Measurements from ENCODE around the gene CWH43. TPM values are rescaled to one million over a fixed set of nuclear protein-coding genes. Genes with fewer than 3 reads are reported as not detected.
"Not testable (repeated sequence)": the region's sequence is repeated elsewhere in the genome, so short reads cannot be mapped to it uniquely, and the experiment has no call there.

CWH43 gene
- total RNA-seq (2014; rRNA removed; shearing (Covaris generic)): not detected in 2 replicates

DNA sequence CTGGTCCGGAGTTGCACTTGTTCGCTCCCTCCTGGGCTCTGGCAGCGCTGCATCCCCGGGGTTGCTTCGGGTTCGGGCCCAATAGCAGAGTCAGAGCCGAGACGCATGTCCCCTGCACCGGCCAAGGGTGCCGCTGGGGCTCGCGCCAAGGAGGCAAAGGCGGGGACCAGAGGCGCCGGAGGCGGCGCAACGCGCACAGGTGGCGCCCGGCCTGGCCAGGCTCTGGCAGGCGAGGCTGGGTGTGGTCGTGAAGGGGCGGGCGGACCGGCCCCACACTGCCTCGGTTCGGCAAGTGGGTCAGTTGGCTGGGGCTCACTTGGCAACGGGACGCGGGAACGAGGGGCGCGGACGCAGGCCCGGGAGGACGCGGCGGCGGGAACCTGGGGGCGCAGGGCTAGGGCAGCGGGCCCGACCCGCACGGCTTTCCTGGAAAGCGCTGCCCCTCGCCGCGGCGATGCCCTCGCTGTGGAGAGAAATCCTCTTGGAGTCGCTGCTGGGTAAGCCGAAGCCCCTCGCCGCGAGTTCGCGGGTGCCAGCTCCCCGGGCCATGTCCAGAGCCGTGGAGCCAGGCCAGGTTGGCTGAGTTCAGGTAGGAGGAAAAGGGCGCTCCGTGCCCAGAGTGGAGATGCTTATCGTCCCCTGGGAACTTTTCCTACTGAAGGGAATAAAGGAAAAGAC, at the start of gene CWH43:
Gene CWH43 (plus strand): TSS at position 300 of the 678 bp plus-strand sequence. CDS start 155 bp downstream, at position 455.
- DNase-seq (ENCODE audit: low spot score): no peak

- no peak for DNase-seq (ENCODE audit: low spot score)
These were observed 49.0 kb upstream of the CWH43 start for GRCh38 chr4:48937033-48937432.

DNA sequence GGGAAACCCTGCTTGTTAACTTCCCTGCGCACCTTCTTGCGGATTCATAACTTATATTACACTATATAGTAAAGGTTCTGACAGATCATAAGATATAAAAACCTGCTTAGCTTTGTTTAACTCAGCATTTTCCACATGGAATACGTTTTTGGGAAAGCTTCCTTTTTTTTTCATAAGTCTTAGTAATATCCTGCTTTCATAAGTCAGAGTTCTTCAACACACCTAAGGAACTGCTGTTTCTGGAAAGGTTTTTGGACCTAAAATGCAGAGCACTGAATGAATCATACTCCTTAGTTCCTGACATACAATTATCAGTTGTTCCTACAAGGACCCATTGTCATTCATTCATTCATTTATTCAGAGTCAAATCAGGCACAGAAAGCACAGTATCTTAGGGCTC, 47.2 kb upstream of the CWH43 start:
- DNase-seq (ENCODE audit: low spot score): no peak

GRCh38 chr4:48939785-48940184, 46.3 kb upstream of the CWH43 start:
- DNase-seq (ENCODE audit: low spot score): peak; percentile 86

GRCh38 chr4:48943387-48943786, 42.7 kb upstream of the CWH43 start:
- peak; percentile 38 for DNase-seq (ENCODE audit: low spot score)

- DNase-seq (ENCODE audit: low spot score): peak; percentile 71
These were observed 41.8 kb upstream of the CWH43 start for GRCh38 chr4:48944252-48944651.

GRCh38 chr4:48944756-48945241, 41.3 kb upstream of the CWH43 start:
- no peak for DNase-seq (ENCODE audit: low spot score)

DNA sequence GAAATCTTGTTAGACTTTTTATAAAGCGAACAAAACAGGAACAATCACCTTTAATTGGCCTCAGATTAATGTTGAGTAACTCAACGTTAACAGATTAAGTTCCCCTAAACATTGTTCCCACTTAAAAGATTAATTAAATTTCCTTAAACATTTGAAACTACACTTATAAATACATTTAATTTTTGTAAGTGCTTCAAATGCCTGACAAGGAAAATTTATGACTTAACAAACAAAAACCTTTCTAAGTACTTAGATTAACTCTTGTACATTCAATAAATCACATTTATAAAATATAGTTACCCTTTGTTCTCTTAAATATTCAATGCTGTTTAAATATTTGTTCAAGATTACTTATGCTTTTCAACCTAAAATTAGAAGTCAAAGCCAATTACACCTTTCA, 40.1 kb upstream of the CWH43 start:
- DNase-seq (ENCODE audit: low spot score): no peak

GRCh38 chr4:48947731-48948130, 38.3 kb upstream of the CWH43 start:
- DNase-seq (ENCODE audit: low spot score): no peak

- DNase-seq (ENCODE audit: low spot score): no peak
These were observed 37.0 kb upstream of the CWH43 start for GRCh38 chr4:48949086-48949485.

DNA sequence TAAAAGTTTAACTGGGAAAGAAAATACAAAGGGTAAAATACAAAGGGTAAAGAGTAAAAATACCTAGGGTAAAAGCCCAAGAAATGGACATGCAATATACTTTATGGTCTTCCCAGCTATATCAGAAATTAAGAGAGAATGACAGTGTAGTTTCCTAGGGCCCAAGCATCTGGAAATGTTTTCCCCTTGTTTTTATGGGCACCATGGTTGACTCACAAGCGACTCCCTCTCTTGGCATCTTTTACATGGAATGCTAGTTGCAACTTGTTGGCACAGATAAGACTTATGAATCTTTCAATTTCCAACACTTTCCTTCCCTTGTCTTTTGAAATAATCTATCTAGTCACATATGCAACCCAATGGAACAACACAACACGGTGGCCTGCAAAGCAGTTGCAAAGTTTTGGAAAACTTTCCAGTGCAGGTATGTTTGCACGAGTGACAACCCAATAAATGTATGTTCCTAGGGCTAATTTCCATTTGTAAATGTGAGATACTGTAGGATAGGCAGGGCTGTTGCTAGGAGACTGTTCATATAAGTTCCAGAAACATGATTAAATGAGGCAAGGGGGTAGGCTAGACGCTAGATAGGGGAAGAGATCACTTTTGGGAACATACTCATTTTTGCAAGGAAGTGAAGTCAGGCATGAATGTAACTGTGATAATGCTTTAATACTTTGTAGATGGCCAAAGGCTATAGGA, 36.4 kb upstream of the CWH43 start:
- no peak for DNase-seq (ENCODE audit: low spot score)

DNA sequence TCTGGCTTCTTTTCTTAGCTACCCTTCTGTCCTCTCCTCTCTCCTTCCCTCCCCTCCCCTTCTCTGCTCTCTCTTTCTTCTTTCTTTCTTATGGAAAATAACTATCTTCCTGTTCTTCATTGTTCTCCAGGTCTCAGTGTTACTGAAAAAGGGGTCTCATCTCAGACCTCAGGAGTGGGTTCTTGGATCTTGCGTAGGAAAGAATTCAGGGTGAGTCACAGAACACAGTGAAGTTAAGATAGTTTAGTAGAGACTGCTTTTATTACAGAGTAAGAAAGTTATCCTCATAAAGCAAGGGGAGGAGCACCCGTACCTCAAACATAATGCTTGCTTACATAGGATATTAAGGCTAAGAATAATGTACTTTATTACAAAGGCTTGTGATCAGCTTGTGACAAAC, 31.8 kb upstream of the CWH43 start:
- no peak for DNase-seq (ENCODE audit: low spot score)

- DNase-seq (ENCODE audit: low spot score): not testable (repeated sequence)
These were observed 28.7 kb upstream of the CWH43 start for GRCh38 chr4:48957366-48957765.

- DNase-seq (ENCODE audit: low spot score): no peak
These were observed 27.5 kb upstream of the CWH43 start for GRCh38 chr4:48958582-48958981.

GRCh38 chr4:48960988-48961635, 25.0 kb upstream of the CWH43 start:
- no peak for DNase-seq (ENCODE audit: low spot score)

DNA sequence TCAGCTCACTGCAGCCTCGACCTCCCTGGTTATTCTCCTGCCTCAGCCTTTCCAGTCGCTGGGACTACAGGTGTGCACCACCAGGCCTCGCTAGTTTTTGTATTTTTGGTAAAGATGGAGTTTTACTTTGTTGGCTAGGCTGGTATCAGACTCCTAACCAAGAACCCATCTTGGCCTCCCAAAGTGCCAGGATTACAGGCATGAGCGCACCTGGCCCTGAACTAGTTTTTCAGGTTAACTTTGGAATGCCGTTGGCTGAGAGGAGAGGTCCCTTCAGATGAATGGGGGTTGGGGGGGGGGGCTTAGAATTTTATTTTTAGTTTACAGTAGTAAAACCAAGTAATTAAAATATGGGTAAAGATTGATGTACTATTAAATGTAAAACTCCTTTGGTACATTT, 23.4 kb upstream of the CWH43 start:
- DNase-seq (ENCODE audit: low spot score): no peak

GRCh38 chr4:48963042-48963679, 22.9 kb upstream of the CWH43 start:
- DNase-seq (ENCODE audit: low spot score): peak; percentile 88

GRCh38 chr4:48967101-48967500, 19.0 kb upstream of the CWH43 start:
- DNase-seq (ENCODE audit: low spot score): no peak

DNA sequence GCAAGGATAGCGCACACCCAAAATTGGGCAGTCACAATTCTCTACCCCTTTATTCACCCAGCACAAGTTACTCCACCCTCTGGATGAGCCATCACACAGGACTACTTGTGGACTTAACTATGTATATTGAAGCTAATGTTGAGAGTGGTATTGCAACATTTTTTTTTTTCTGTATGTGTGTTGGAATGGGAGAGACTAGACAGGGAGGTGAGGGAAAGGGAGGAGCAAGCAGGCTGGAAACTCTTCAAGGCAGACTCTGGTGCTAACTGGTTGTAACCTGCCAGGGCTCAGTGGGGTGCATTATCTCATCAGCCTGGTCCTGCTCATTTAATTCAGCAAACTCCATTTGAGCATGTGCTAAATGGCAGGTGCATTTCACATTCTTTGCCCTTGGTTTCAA, 18.4 kb upstream of the CWH43 start:
- DNase-seq (ENCODE audit: low spot score): no peak

DNA sequence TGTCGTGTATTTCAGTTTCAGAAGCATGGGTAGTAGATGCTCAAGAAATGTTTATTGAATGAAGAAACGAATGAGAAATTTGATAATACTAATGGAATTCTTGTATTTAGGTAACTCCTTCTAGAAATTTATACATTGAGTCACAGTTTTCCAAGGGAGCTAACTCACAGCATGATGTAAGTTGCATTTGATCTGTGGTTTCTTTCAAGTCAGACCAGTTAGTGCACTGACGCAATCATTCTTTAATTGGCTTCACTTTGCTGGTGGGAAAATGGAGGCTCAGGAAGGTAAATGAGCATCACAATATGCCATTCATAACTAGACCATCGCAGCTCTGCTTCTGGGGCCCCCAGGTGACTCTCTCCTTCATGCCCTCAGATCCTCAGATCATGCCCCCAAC, 17.3 kb upstream of the CWH43 start:
- peak; percentile 78 for DNase-seq (ENCODE audit: low spot score)

DNA sequence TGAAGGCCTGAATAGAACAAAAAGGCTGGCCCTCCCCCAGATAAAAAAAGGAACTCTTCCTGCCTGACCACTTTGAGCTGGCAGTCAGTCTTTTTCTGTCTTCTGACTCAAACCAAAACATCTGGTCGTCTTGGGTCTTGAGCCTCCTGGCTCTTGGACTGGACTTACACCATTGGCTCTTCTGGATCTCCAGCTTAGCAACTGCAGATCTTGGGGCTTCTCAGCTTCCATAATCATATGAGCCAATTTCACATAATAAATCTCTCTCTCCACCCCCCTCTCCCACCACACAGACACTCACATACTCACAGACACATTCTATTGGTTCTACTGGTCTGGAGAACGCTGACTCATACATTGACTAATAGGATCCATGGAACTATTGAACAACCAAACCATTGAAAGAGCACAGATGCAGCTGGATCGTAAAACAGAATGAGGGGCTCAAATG, 15.6 kb upstream of the CWH43 start:
- peak; percentile 30 for DNase-seq (ENCODE audit: low spot score)

GRCh38 chr4:48974979-48975640, 11.0 kb upstream of the CWH43 start:
- DNase-seq (ENCODE audit: low spot score): no peak

Data from H4 (cell line).